ENCODE data around the gene SOST.

- TF ChIP-seq CTCF (IDR thresholded peaks at IDR 0.05; ENCODE audit: poor library complexity, severe bottlenecking) (no peak), EP300 (conservative IDR thresholded peaks at IDR 0.05; ENCODE audit: poor library complexity, severe bottlenecking) (no peak)
These were observed 30.9 kb upstream of the SOST start for GRCh38 chr17:43789482-43789881.

Measured in neural cell (in vitro differentiated cells).